Amniotic stem cell (primary cell): Measurements from ENCODE around the gene REEP6.
"Not testable (repeated sequence)": the region's sequence is repeated elsewhere in the genome, so short reads cannot be mapped to it uniquely, and the experiment has no call there.

Source experiments
- DNase-seq: peaks from one replicate; lab custom pipeline; 2025; lab: John Stamatoyannopoulos, UW

The REEP6 gene

GRCh38 chr19:1524287-1524971, 33.4 kb downstream of the REEP6 start:
- DNase-seq, result no peak

GRCh38 chr19:1524972-1525325, 34.0 kb downstream of the REEP6 start:
- DNase-seq, result no peak

GRCh38 chr19:1525343-1525742, 34.4 kb downstream of the REEP6 start:
- no peak for DNase-seq

- no peak for DNase-seq
Measured at GRCh38 chr19:1526066-1526778, 35.2 kb downstream of the REEP6 start.

- no peak for DNase-seq
Measured at GRCh38 chr19:1526979-1527649, 36.1 kb downstream of the REEP6 start.

GRCh38 chr19:1527650-1528309, 36.8 kb downstream of the REEP6 start:
- no peak for DNase-seq

GRCh38 chr19:1528596-1529429, 37.8 kb downstream of the REEP6 start:
- DNase-seq, result no peak

- DNase-seq, result no peak
Measured at GRCh38 chr19:1529430-1529816, 38.4 kb downstream of the REEP6 start.

- DNase-seq, result not testable (repeated sequence)
Measured at GRCh38 chr19:1530856-1531255, 39.9 kb downstream of the REEP6 start.

GRCh38 chr19:1531587-1531986, 40.6 kb downstream of the REEP6 start:
- no peak for DNase-seq

- DNase-seq, result no peak
Measured at GRCh38 chr19:1532003-1532402, 41.0 kb downstream of the REEP6 start.

- DNase-seq, result no peak
Measured at GRCh38 chr19:1533510-1534150, 42.6 kb downstream of the REEP6 start.

- DNase-seq, result no peak
Measured at GRCh38 chr19:1534972-1535371, 44.0 kb downstream of the REEP6 start.

GRCh38 chr19:1535699-1536098, 44.7 kb downstream of the REEP6 start:
- not testable (repeated sequence) for DNase-seq

GRCh38 chr19:1538978-1539377, 48.0 kb downstream of the REEP6 start:
- no peak for DNase-seq

GRCh38 chr19:1539749-1540148, 48.8 kb downstream of the REEP6 start:
- DNase-seq, result not testable (repeated sequence)

- DNase-seq, result no peak
Measured at GRCh38 chr19:1540365-1540925, 49.5 kb downstream of the REEP6 start.
